Mesothelial cell of epicardium (in vitro differentiated cells): ENCODE measurements around the gene HLA-A. TPM values are rescaled to one million over a fixed set of nuclear protein-coding genes. Genes with fewer than 3 reads are reported as not detected.

Source experiments
- DNase-seq, 2 experiments: peaks; one replicate each; pipeline ENCODE4 v3.0.0; 2021; ENCODE audit warnings: low spot score in 2 of 2; ENCODE audit not compliant: unreplicated experiment in 2 of 2
- H3K27ac Mint-ChIP-seq: 2 replicates; pipeline ENCODE4 v1.8.0; 2021; ENCODE audit warnings: mixed read lengths
- H3K27me3 Mint-ChIP-seq: 2 replicates; pipeline ENCODE4 v1.8.0; 2021; ENCODE audit warnings: low read depth, mixed read lengths
- H3K36me3 Mint-ChIP-seq: 2 replicates; pipeline ENCODE4 v1.8.0; 2021; ENCODE audit warnings: mixed read lengths
- H3K4me1 Mint-ChIP-seq: 2 replicates; pipeline ENCODE4 v1.8.0; 2021; ENCODE audit warnings: mixed read lengths
- H3K4me3 Mint-ChIP-seq: 2 replicates; pipeline ENCODE4 v1.8.0; 2021; ENCODE audit warnings: mild to moderate bottlenecking, moderate library complexity, mixed read lengths
- H3K9me3 Mint-ChIP-seq: 2 replicates; pipeline ENCODE4 v1.8.0; 2021; ENCODE audit warnings: mixed read lengths
- total RNA-seq: library from RNA; stranded (reverse); gene quantifications from 3 replicates; pipeline ENCODE4 v1.2.1, GENCODE V29; 2021
- TF ChIP-seq, protein P1 (sequence below): fragments of 200-600 bp; sonication (generic); IDR thresholded peaks from one replicate; pipeline ENCODE4 v1.5.0; 2021; ENCODE audit warnings: antibody characterized with exemption; ENCODE audit not compliant: unreplicated experiment

Gene HLA-A
- 112 to 115 TPM (median 113 TPM) in 3 replicates for total RNA-seq

GRCh38 chr6:29942275-29943052 is at the start of gene HLA-A:
HLA-A (plus strand) TSS chr6:29942532; CDS start chr6:29942554, 22 bp downstream.
- peak; percentile 74 to 87 for DNase-seq
- Mint-ChIP-seq H3K9me3 (no peaks in the 10 kb centered on the region), H3K4me1 (peaks cover 16% of the 10 kb centered on the region), H3K27ac (peak within 1 kb of the TSS; percentile 98), H3K4me3 (peak within 1 kb of the TSS; percentile 88), H3K36me3 (peaks cover 23% of the 10 kb centered on the region), H3K27me3 (peaks cover 13% of the 10 kb centered on the region)
- TF ChIP-seq, protein P1, sequence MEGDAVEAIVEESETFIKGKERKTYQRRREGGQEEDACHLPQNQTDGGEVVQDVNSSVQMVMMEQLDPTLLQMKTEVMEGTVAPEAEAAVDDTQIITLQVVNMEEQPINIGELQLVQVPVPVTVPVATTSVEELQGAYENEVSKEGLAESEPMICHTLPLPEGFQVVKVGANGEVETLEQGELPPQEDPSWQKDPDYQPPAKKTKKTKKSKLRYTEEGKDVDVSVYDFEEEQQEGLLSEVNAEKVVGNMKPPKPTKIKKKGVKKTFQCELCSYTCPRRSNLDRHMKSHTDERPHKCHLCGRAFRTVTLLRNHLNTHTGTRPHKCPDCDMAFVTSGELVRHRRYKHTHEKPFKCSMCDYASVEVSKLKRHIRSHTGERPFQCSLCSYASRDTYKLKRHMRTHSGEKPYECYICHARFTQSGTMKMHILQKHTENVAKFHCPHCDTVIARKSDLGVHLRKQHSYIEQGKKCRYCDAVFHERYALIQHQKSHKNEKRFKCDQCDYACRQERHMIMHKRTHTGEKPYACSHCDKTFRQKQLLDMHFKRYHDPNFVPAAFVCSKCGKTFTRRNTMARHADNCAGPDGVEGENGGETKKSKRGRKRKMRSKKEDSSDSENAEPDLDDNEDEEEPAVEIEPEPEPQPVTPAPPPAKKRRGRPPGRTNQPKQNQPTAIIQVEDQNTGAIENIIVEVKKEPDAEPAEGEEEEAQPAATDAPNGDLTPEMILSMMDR = no peak

DNA sequence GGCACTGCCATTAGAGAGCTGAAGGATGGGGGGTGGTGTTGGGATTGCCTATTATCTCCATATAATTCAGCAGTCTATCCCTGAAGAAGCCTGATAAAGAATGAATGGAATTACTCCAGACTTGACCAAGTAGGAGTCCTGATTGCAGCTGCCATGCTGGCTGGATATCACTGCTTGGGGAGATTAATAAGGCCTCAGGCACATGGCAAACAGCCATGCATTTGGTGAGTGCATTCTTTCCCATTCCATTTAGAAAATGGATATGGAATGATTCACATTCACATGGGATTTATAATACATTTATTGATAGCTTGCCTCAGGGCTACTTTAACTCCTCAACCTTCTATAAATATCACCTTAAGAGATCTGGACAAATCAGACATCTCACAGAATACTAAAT is 49.6 kb upstream of the HLA-A start:
- DNase-seq = no peak
- peaks cover 75% of the 10 kb centered on the region for H3K27me3 Mint-ChIP-seq
- no peak overlapping the region for H3K4me3 Mint-ChIP-seq
- peaks cover 6% of the 10 kb centered on the region for H3K9me3 Mint-ChIP-seq
- H3K36me3 Mint-ChIP-seq = no peaks in the 10 kb centered on the region
- no peak overlapping the region for H3K27ac Mint-ChIP-seq
- H3K4me1 Mint-ChIP-seq = peaks cover 4% of the 10 kb centered on the region
- TF ChIP-seq, protein P1 = no peak

DNA sequence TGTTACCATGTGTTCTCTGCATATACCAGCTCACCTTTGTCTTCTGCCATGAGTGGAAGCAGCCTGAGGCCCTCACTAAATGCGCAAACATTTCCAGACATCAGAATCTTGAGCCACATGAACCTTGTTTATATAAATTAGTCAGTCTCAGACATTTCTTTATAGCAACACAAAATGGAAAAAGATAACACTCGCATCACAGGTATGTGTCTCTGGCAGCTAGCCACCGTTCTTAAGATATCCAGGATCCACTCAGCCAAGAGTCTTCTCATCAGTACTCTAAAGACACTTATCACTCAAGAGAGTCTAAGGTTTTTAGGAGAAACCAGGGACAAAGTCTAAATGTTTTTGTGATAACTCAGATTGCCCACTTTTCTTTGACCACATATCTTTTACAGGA is 43.1 kb upstream of the HLA-A start:
- no peak overlapping the region for H3K27ac Mint-ChIP-seq
- H3K4me1 Mint-ChIP-seq = no peaks in the 10 kb centered on the region
- DNase-seq = no peak
- TF ChIP-seq, protein P1 = no peak
- H3K27me3 Mint-ChIP-seq = peaks cover 61% of the 10 kb centered on the region
- H3K36me3 Mint-ChIP-seq = no peaks in the 10 kb centered on the region
- no peak overlapping the region for H3K4me3 Mint-ChIP-seq
- peaks cover 15% of the 10 kb centered on the region for H3K9me3 Mint-ChIP-seq

- H3K27me3 Mint-ChIP-seq = peaks cover 82% of the 10 kb centered on the region
- no peak overlapping the region for H3K27ac Mint-ChIP-seq
- no peak for DNase-seq
- H3K36me3 Mint-ChIP-seq = no peaks in the 10 kb centered on the region
- TF ChIP-seq, protein P1 = no peak
- peaks cover 9% of the 10 kb centered on the region for H3K9me3 Mint-ChIP-seq
- no peak overlapping the region for H3K4me3 Mint-ChIP-seq
- no peaks in the 10 kb centered on the region for H3K4me1 Mint-ChIP-seq
Measured at GRCh38 chr6:29905286-29905685, 37.0 kb upstream of the HLA-A start.

- Mint-ChIP-seq H3K9me3 (peaks cover 4% of the 10 kb centered on the region), H3K4me1 (no peaks in the 10 kb centered on the region), H3K4me3 (no peak overlapping the region), H3K36me3 (no peaks in the 10 kb centered on the region), H3K27ac (no peak overlapping the region), H3K27me3 (peaks cover 88% of the 10 kb centered on the region)
- DNase-seq = peak in 1 of 2 experiments; percentile 7
- TF ChIP-seq, protein P1 = no peak
Measured at GRCh38 chr6:29907637-29908340, 34.5 kb upstream of the HLA-A start.
